Measurements from ENCODE around the gene ZNF785. TPM values are rescaled to one million over a fixed set of nuclear protein-coding genes. Genes with fewer than 3 reads are reported as not detected.
"Not testable (repeated sequence)": the region's sequence is repeated elsewhere in the genome, so short reads cannot be mapped to it uniquely, and the experiment has no call there.

Gene ZNF785
- total RNA-seq (15.7 TPM), polyA plus RNA-seq (7.5 TPM)

DNA sequence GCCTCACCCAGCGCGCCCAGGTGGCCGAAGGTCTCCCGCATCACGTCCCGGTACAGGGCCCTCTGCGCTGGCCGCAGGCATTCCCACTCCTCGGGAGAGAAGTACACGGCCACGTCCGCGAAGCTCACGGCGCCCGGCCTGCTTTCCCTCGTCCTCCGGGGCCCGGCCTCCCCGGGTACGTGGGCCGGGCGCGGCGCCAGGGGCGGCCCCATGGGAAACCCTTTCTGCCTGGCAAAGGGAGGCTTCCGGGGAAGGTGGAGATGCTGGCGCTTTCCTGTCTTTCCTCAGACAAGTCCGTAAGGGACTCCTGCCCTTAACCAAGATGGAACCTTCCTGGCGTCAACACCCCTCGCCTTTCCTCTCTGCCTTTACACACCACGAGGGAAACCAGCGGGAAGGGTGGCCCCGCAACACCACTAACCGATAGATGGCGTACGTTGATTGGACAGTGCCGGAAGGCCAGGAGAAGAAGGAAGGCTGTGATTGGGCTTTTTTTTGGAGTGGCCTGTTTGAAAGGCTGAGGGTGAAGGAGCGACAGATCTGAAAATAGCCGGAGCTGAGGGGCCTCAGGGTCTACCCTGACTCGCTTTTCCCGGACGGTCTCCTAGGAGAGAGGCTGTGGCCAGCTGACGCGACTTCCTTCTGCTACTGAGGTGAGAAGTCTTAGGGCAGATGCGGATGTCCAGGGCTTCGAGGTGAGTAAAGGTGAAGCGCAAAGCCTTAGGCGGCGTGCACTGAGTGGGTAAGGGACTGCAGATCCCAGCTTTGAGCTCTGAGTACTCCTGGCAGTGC is at the start of gene ZNF785:
TSS of gene ZNF785 (minus strand) at position 298 of the 792 bp plus-strand sequence. CDS start at position 212, 86 bp downstream.
- H3K4me3 ChIP-seq (ENCODE audit: low read depth, low read length) = peak within 1 kb of the TSS; percentile 71
- H3K36me3 ChIP-seq (ENCODE audit: insufficient read depth) = no peaks in the 10 kb centered on the region
- peak; percentile 99 for DNase-seq (ENCODE audit: extremely low spot score)
- peaks cover 2% of the 10 kb centered on the region for H3K4me1 ChIP-seq (ENCODE audit: insufficient read depth)
- under 1% methylated on average over 50 of the region's 50 CpGs for WGBS
- H3K27ac ChIP-seq (ENCODE audit: low read depth) = peak within 1 kb of the TSS; percentile 86

DNA sequence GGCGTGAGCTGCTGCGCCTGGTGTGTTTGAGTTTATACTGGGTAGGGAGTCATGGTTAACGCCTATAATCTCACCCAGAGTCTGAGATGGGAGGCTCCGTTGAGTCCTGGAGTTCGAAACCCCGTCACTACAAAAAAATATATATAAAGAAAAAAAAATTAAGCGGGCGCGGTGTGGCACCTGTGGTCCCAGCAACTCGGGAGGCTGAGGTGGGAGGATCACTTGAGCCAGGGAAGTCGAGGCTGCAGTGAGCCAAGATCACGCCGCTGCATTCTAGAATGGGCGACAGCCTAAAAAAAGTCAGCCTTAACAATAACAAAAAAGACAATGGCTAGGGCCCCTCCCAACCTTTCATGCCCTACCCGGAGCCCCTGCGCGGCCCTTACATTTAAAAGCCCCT is 48.0 kb upstream of the ZNF785 start:
- H3K36me3 ChIP-seq (ENCODE audit: insufficient read depth) = no peaks in the 10 kb centered on the region
- no peak for DNase-seq (ENCODE audit: extremely low spot score)
- peak overlapping the region; percentile 60 for H3K4me3 ChIP-seq (ENCODE audit: low read depth, low read length)
- H3K27ac ChIP-seq (ENCODE audit: low read depth) = no peak overlapping the region
- 80% methylated on average over 17 of the region's 17 CpGs for WGBS
- H3K4me1 ChIP-seq (ENCODE audit: insufficient read depth) = no peaks in the 10 kb centered on the region

DNA sequence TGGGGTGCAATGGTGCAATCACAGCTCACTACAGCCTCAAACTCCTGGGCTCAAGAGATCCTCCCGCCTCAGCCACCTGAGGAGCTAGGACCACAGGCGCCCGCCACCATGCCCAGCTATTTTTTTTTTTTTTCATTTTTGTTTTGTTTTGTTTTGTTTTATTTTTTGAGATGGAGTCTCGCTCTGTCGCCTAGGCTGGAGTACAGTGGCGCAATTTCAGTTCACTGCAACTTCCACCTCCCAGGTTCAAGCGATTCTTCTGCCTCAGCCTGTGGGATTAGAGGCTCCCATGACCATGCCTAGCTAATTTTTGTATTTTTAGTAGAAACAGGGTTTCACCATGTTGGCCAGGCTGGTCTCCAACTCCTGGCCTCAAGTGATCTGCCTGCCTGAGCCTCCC is 47.0 kb upstream of the ZNF785 start:
- not testable (repeated sequence) for H3K4me3 ChIP-seq (ENCODE audit: low read depth, low read length); H3K4me1 ChIP-seq (ENCODE audit: insufficient read depth); H3K27ac ChIP-seq (ENCODE audit: low read depth); H3K36me3 ChIP-seq (ENCODE audit: insufficient read depth); DNase-seq (ENCODE audit: extremely low spot score)
- 92% methylated on average over 7 of the region's 7 CpGs for WGBS

GRCh38 chr16:30628628-30629540 is 43.4 kb upstream of the ZNF785 start:
- Histone ChIP-seq H3K27ac (ENCODE audit: low read depth) (no peak overlapping the region), H3K36me3 (ENCODE audit: insufficient read depth) (no peaks in the 10 kb centered on the region), H3K4me3 (ENCODE audit: low read depth, low read length) (no peak overlapping the region), H3K4me1 (ENCODE audit: insufficient read depth) (no peaks in the 10 kb centered on the region)
- peak; percentile 41 for DNase-seq (ENCODE audit: extremely low spot score)
- 31% methylated on average over 18 of the region's 18 CpGs for WGBS

DNA sequence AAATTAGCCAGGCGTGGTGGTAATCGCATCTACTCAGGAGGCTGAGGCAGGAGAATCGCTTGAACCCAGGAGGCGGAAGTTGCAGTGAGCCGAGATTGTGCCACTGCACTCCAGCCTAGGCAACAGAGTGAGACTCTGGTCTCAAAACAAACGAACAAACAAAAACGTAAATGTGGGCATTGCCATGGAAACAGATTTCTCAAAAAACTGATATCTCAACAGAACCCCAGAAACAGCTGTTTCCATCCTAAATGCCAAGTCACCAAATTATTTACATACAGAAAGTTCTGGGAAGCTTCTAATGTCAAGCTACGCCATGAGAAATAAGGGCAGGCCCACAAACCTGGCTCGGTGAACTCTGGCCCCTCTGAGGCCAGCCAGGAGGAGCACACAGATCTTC is 40.7 kb upstream of the ZNF785 start:
- Histone ChIP-seq H3K4me3 (ENCODE audit: low read depth, low read length) (no peak overlapping the region), H3K36me3 (ENCODE audit: insufficient read depth) (no peaks in the 10 kb centered on the region), H3K4me1 (ENCODE audit: insufficient read depth) (no peaks in the 10 kb centered on the region), H3K27ac (ENCODE audit: low read depth) (no peak overlapping the region)
- no peak for DNase-seq (ENCODE audit: extremely low spot score)
- 86% methylated on average over 9 of the region's 9 CpGs for WGBS

- no peaks in the 10 kb centered on the region for H3K4me1 ChIP-seq (ENCODE audit: insufficient read depth)
- no peak overlapping the region for H3K4me3 ChIP-seq (ENCODE audit: low read depth, low read length)
- DNase-seq (ENCODE audit: extremely low spot score) = no peak
- H3K36me3 ChIP-seq (ENCODE audit: insufficient read depth) = no peaks in the 10 kb centered on the region
- no peak overlapping the region for H3K27ac ChIP-seq (ENCODE audit: low read depth)
- WGBS = 65% methylated on average over 11 of the region's 11 CpGs
These were observed 38.2 kb upstream of the ZNF785 start for GRCh38 chr16:30623536-30624283.

- WGBS = 43% methylated on average over 10 of the region's 10 CpGs
- no peaks in the 10 kb centered on the region for H3K4me1 ChIP-seq (ENCODE audit: insufficient read depth)
- H3K36me3 ChIP-seq (ENCODE audit: insufficient read depth) = no peaks in the 10 kb centered on the region
- no peak for DNase-seq (ENCODE audit: extremely low spot score)
- H3K4me3 ChIP-seq (ENCODE audit: low read depth, low read length) = no peak overlapping the region
- no peak overlapping the region for H3K27ac ChIP-seq (ENCODE audit: low read depth)
These were observed 37.0 kb upstream of the ZNF785 start for GRCh38 chr16:30622455-30623032.

GRCh38 chr16:30621765-30622164 is 36.3 kb upstream of the ZNF785 start:
- Histone ChIP-seq H3K27ac (ENCODE audit: low read depth) (no peak overlapping the region), H3K4me3 (ENCODE audit: low read depth, low read length) (no peak overlapping the region), H3K4me1 (ENCODE audit: insufficient read depth) (no peaks in the 10 kb centered on the region), H3K36me3 (ENCODE audit: insufficient read depth) (no peaks in the 10 kb centered on the region)
- no peak for DNase-seq (ENCODE audit: extremely low spot score)
- 64% methylated on average over 5 of the region's 5 CpGs for WGBS

GRCh38 chr16:30620169-30620568 is 34.7 kb upstream of the ZNF785 start:
- H3K4me1 ChIP-seq (ENCODE audit: insufficient read depth) = no peaks in the 10 kb centered on the region
- no peak for DNase-seq (ENCODE audit: extremely low spot score)
- H3K27ac ChIP-seq (ENCODE audit: low read depth) = no peak overlapping the region
- H3K36me3 ChIP-seq (ENCODE audit: insufficient read depth) = no peaks in the 10 kb centered on the region
- WGBS = 59% methylated on average over 3 of the region's 3 CpGs
- no peak overlapping the region for H3K4me3 ChIP-seq (ENCODE audit: low read depth, low read length)

DNA sequence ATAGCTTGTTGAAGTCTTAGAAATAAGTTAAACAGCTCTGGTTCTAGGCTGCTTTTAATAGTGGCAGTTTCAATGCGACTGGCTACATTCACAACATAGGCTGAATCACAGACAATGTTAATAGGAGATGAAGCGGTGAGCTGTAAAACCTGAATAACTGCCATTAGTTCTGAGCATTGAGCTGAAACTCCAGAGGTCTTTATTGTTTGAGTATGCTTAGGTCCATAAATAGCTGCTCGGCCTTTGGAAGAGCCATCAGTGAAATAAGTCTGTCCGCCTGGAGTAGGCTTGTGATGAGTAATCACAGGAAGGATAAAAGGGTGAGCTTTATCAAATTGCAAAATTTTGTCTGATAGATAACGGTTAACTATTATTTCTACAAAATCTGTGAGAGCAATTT is 34.1 kb upstream of the ZNF785 start:
- DNase-seq (ENCODE audit: extremely low spot score) = no peak
- no peak overlapping the region for H3K4me3 ChIP-seq (ENCODE audit: low read depth, low read length)
- WGBS = 75% methylated on average over 5 of the region's 5 CpGs
- H3K4me1 ChIP-seq (ENCODE audit: insufficient read depth) = no peaks in the 10 kb centered on the region
- no peak overlapping the region for H3K27ac ChIP-seq (ENCODE audit: low read depth)
- H3K36me3 ChIP-seq (ENCODE audit: insufficient read depth) = no peaks in the 10 kb centered on the region

- DNase-seq (ENCODE audit: extremely low spot score) = no peak
- no peaks in the 10 kb centered on the region for H3K36me3 ChIP-seq (ENCODE audit: insufficient read depth)
- H3K27ac ChIP-seq (ENCODE audit: low read depth) = no peak overlapping the region
- H3K4me1 ChIP-seq (ENCODE audit: insufficient read depth) = no peaks in the 10 kb centered on the region
- 81% methylated on average over 4 of the region's 4 CpGs for WGBS
- no peak overlapping the region for H3K4me3 ChIP-seq (ENCODE audit: low read depth, low read length)
These were observed 33.7 kb upstream of the ZNF785 start for GRCh38 chr16:30619202-30619601.

DNA sequence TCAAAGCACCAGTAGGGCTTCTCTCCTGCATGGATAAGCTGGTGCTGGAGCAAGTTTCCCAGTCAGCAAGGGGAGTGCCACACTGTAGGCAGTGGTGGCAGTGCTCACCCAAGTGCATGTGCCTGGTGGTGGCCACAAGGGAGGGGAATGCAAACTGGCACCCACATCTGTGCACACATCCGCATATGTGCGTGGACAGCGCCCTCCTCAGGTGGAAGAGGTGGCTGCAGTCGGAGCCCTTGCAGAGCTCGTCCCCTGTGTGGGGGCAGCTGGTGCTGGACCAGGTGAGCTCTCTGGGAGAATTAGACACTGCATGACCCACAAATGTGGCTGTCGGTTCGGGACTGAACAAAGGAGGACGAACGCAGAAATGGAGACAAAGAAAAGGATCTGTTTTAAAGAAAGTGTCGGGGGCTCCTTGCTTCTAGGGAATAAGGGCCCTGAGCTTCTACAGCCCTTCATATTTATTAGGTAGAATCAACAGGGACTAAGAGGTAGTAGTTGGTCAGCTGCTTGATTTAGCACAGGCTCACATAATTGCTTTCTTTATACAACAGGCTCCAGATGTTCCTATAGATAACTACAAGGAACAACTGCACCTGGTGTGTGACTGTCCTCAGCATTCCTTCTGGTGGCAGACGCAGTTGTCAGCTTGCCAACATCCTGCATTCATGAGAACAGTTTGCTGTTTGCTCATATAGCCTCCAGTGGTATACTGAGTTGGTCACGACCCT is 30.0 kb upstream of the ZNF785 start:
- no peaks in the 10 kb centered on the region for H3K4me1 ChIP-seq (ENCODE audit: insufficient read depth)
- H3K4me3 ChIP-seq (ENCODE audit: low read depth, low read length) = no peak overlapping the region
- 30% methylated on average over 12 of the region's 12 CpGs for WGBS
- H3K36me3 ChIP-seq (ENCODE audit: insufficient read depth) = no peaks in the 10 kb centered on the region
- DNase-seq (ENCODE audit: extremely low spot score) = no peak
- H3K27ac ChIP-seq (ENCODE audit: low read depth) = no peak overlapping the region

Data from urinary bladder (tissue), 4 donors.